Neutrophil (primary cell): ENCODE measurements around the gene ZNF232.
"Not testable (repeated sequence)": the region's sequence is repeated elsewhere in the genome, so short reads cannot be mapped to it uniquely, and the experiment has no call there.

Experiments
- H3K27ac ChIP-seq: fragments of 200-600 bp; sonication (generic); 2 replicates; pipeline ENCODE4 v1.5.1; 2016; ENCODE audit warnings: mild to moderate bottlenecking, moderate library complexity
- H3K27me3 ChIP-seq: fragments of 200-600 bp; sonication (generic); 2 replicates; pipeline ENCODE4 v1.6.0; 2016; ENCODE audit warnings: mild to moderate bottlenecking
- H3K36me3 ChIP-seq: fragments of 200-600 bp; sonication (generic); 2 replicates; pipeline ENCODE4 v1.5.1; 2017
- H3K4me1 ChIP-seq, 2 experiments: fragments of 200-600 bp in 1 of 2; sonication (generic) in 1 of 2; 1 replicate in 1 of 2; 2 replicates in 1 of 2; pipeline versions ENCODE4 v1.5.1 to v1.6.1; 2013 to 2016; ENCODE audit warnings: low read depth in 1 of 2, low read length in 1 of 2, mild to moderate bottlenecking in 1 of 2, moderate library complexity in 1 of 2; ENCODE audit not compliant: control insufficient read depth in 1 of 2, insufficient read depth in 1 of 2
- H3K4me3 ChIP-seq, 2 experiments: fragments of 200-600 bp in 1 of 2; sonication (generic) in 1 of 2; 1 replicate in 1 of 2; 2 replicates in 1 of 2; pipeline ENCODE4 v1.5.1; 2013 to 2016; ENCODE audit warnings: low read depth in 1 of 2, low read length in 1 of 2, mild to moderate bottlenecking in 1 of 2, moderate library complexity in 1 of 2
- H3K9me3 ChIP-seq: fragments of 200-600 bp; sonication (generic); 2 replicates; pipeline ENCODE4 v1.5.1; 2016
- CTCF ChIP-seq: fragments of 200-600 bp; sonication (generic); IDR thresholded peaks from 2 replicates; pipeline ENCODE4 v1.5.1; 2016; ENCODE audit warnings: antibody characterized with exemption

The ZNF232 gene

GRCh38 chr17:5126719-5127488 is 15.2 kb upstream of the ZNF232 start:
- H3K27me3 ChIP-seq = peaks cover 38% of the 10 kb centered on the region
- no peaks in the 10 kb centered on the region for H3K9me3 ChIP-seq
- no peak overlapping the region for H3K27ac ChIP-seq
- H3K4me3 ChIP-seq = no peak overlapping the region
- no peaks in the 10 kb centered on the region for H3K36me3 ChIP-seq
- H3K4me1 ChIP-seq = peaks cover 0 to 2% of the 10 kb centered on the region in 2 experiments
- TF ChIP-seq CTCF = no peak

- peaks cover 58% of the 10 kb centered on the region for H3K27me3 ChIP-seq
- H3K27ac ChIP-seq, H3K9me3 ChIP-seq, H3K4me1 ChIP-seq, H3K4me3 ChIP-seq, H3K36me3 ChIP-seq: not testable (repeated sequence)
Observed at GRCh38 chr17:5124896-5125295, 13.2 kb upstream of the ZNF232 start.

GRCh38 chr17:5124125-5124760 is 12.6 kb upstream of the ZNF232 start:
- H3K27me3 ChIP-seq = peaks cover 65% of the 10 kb centered on the region
- not testable (repeated sequence) for H3K27ac ChIP-seq, H3K4me3 ChIP-seq, H3K9me3 ChIP-seq, H3K4me1 ChIP-seq, H3K36me3 ChIP-seq

- Histone ChIP-seq H3K27me3 (peaks cover 72% of the 10 kb centered on the region), H3K36me3 (no peaks in the 10 kb centered on the region), H3K27ac (no peak overlapping the region), H3K4me1 (peaks cover 0 to 2% of the 10 kb centered on the region in 2 experiments), H3K4me3 (no peak overlapping the region), H3K9me3 (no peaks in the 10 kb centered on the region)
- TF ChIP-seq CTCF = no peak
Observed at GRCh38 chr17:5123343-5124124, 11.9 kb upstream of the ZNF232 start.

- Histone ChIP-seq H3K4me1 (peaks cover 0 to 2% of the 10 kb centered on the region in 2 experiments), H3K27ac (no peak overlapping the region), H3K4me3 (no peak overlapping the region), H3K9me3 (no peaks in the 10 kb centered on the region), H3K27me3 (peaks cover 80% of the 10 kb centered on the region), H3K36me3 (no peaks in the 10 kb centered on the region)
- TF ChIP-seq CTCF = no peak
Observed at GRCh38 chr17:5122586-5123342, 11.1 kb upstream of the ZNF232 start.

- not testable (repeated sequence) for H3K4me1 ChIP-seq, H3K4me3 ChIP-seq, H3K36me3 ChIP-seq, H3K9me3 ChIP-seq, H3K27ac ChIP-seq
- H3K27me3 ChIP-seq = peaks cover 87% of the 10 kb centered on the region
Observed at GRCh38 chr17:5122056-5122455, 10.4 kb upstream of the ZNF232 start.
